Measurements from ENCODE around the gene NTSR2.

- TF ChIP-seq CTCF (IDR thresholded peaks at IDR 0.05): no peak
- TF ChIP-seq ZFX (IDR thresholded peaks at IDR 0.05; ENCODE audit: borderline replicate concordance): no peak
Observed at GRCh38 chr2:11697103-11697871, 27.3 kb upstream of the NTSR2 start.

Measured in 22Rv1 (cell line).